Astrocyte (in vitro differentiated cells and primary cell): Measurements from ENCODE around the gene KIF26B.

Source experiments
- EZH2 ChIP-seq: IDR thresholded peaks from 2 replicates; pipeline ENCODE4 v1.6.1; 2012; ENCODE audit warnings: mild to moderate bottlenecking, low read length, inconsistent platforms; ENCODE audit not compliant: insufficient read depth
- TF ChIP-seq, protein P1 (sequence below): IDR thresholded peaks from 2 replicates; pipeline ENCODE4 v1.5.1; 2011; ENCODE audit warnings: low read depth, mild to moderate bottlenecking, inconsistent platforms, low read length, moderate library complexity; ENCODE audit not compliant: insufficient read depth

- TF ChIP-seq EZH2, result no peak
- TF ChIP-seq, protein P1, sequence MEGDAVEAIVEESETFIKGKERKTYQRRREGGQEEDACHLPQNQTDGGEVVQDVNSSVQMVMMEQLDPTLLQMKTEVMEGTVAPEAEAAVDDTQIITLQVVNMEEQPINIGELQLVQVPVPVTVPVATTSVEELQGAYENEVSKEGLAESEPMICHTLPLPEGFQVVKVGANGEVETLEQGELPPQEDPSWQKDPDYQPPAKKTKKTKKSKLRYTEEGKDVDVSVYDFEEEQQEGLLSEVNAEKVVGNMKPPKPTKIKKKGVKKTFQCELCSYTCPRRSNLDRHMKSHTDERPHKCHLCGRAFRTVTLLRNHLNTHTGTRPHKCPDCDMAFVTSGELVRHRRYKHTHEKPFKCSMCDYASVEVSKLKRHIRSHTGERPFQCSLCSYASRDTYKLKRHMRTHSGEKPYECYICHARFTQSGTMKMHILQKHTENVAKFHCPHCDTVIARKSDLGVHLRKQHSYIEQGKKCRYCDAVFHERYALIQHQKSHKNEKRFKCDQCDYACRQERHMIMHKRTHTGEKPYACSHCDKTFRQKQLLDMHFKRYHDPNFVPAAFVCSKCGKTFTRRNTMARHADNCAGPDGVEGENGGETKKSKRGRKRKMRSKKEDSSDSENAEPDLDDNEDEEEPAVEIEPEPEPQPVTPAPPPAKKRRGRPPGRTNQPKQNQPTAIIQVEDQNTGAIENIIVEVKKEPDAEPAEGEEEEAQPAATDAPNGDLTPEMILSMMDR, result no peak
Measured at GRCh38 chr1:245483247-245483646, 328.5 kb downstream of the KIF26B start.
